ENCODE data around the gene TNFRSF12A. TPM values are rescaled to one million over a fixed set of nuclear protein-coding genes. Genes with fewer than 3 reads are reported as not detected.

TNFRSF12A gene
- total and polyA plus RNA-seq, 9 of the 15 experiments (the other 6 are each of a cell fraction or from before 2014, with no cell fraction given), result 0.41 to 61.8 (median 26.5) TPM

DNA sequence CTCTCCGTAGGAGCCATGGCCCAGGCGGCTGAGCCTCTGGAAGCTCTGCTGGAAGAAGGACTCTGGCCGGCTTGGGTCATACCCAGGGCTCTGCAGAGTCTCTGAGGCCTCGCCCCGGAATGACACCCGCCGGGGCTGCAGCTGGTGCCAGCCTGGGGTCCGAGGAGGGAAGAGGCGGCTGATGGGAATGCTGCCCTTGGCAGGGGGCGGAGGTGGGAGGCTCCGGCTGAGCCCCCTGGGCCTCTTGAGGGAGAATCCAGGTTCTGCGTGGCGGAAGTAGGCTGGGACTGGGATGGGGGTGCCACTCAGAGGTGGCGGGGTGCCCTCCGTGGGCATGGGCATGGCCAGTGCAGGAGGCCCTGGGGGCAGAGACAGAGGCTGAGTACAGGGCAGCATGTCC lies 43.5 kb upstream of the TNFRSF12A start:
- Histone ChIP-seq H2AFZ (ENCODE audit: low read depth, low read length) (no peak overlapping the region), H3K27me3 (ENCODE audit: control insufficient read depth in 2 of 2, insufficient read depth in 2 of 2, low read length in 2 of 2) (no peaks in the 10 kb centered on the region), H3K36me3 (ENCODE audit: control insufficient read depth, insufficient read depth, low read length) (peaks cover 78% of the 10 kb centered on the region; the same call in 2 of the 3 replicates), H3K79me2 (ENCODE audit: control insufficient read depth, insufficient read depth, low read length) (peaks cover 47% of the 10 kb centered on the region), H3K9me1 (ENCODE audit: control insufficient read depth, insufficient read depth, low read length) (no peaks in the 10 kb centered on the region), H3K4me3 (no peak overlapping the region), H3K4me2 (ENCODE audit: insufficient read depth, low read length) (no peak overlapping the region), H3K9ac (ENCODE audit: insufficient read depth in 1 of 2, low read depth in 2 of 2, low read length in 2 of 2) (peak overlapping the region in 1 of 2 experiments; percentile 79; a peak in 2 of 4 replicates), H4K20me1 (replicated peaks; ENCODE audit: control insufficient read depth, insufficient read depth, low read length) (peaks cover 11% of the 10 kb centered on the region), H3K9me3 (replicated peaks; ENCODE audit: control insufficient read depth, insufficient read depth, low read depth, low read length) (no peaks in the 10 kb centered on the region), H3K27ac (ENCODE audit: extremely low read depth, low read depth, low read length) (no peak overlapping the region), H3K4me1 (replicated peaks in 1 of 2; ENCODE audit: control insufficient read depth in 2 of 2, insufficient read depth in 2 of 2, low read length in 2 of 2) (peaks cover 3 to 90% of the 10 kb centered on the region in 2 experiments)
- WGBS (ENCODE audit: insufficient coverage, low coverage, missing lambda C conversion rate), result 96% methylated on average over 15 of the region's 15 CpGs
- DNase-seq (ENCODE audit: extremely low read depth in 1 of 4, low spot score in 3 of 4) (no peak), FAIRE-seq (no peak), ATAC-seq (no peak)
- CTCF ChIA-PET (ENCODE audit: low intra/inter-chr PET ratio), result no interaction called here
- in situ Hi-C loops (cut with MboI), result no loop called here
- POLR2A ChIA-PET, result interaction anchor here (0.6 to 1.3 kb wide), 4 partner anchors 9 to 127 kb away, joined by 3 read pairs; no protein-coding TSS in a partner anchor
- no TSS peak for BruUV-seq (replicated peaks)
- intact Hi-C loops (cut with micrococcal nuclease), result no loop called here
- no peak for TF ChIP-seq KLF10 (CRISPR knock-in tag; IDR thresholded peaks at IDR 0.05)
- TF ChIP-seq FOXM1 (IDR thresholded peaks at IDR 0.05; ENCODE audit: low read depth), result no peak
- no peak for TF ChIP-seq FOXM1 (CRISPR knock-in tag; IDR thresholded peaks at IDR 0.05; ENCODE audit: low read depth)
- no peak for TF ChIP-seq ELF2 (CRISPR knock-in tag; IDR thresholded peaks at IDR 0.05)
- TF ChIP-seq HMGN3 (IDR thresholded peaks at IDR 0.05; ENCODE audit: borderline replicate concordance, extremely low read depth, insufficient read length, low read depth, low read length), result peak; percentile 15
- no peak for TF ChIP-seq HIVEP1 (CRISPR knock-in tag; IDR thresholded peaks at IDR 0.05)
- peak; percentile 65 for TF ChIP-seq POLR2G (IDR thresholded peaks at IDR 0.05; ENCODE audit: low read depth, low read length)
- peak; percentile 64 for TF ChIP-seq RBFOX2 (IDR thresholded peaks at IDR 0.05; ENCODE audit: low read depth, low read length)

Data from K562 (cell line).